ENCODE data around the gene GCA. TPM values are rescaled to one million over a fixed set of nuclear protein-coding genes. Genes with fewer than 3 reads are reported as not detected.

Gene GCA
- total RNA-seq, 1 donor from 2014 or later, result 11.3 TPM

DNA sequence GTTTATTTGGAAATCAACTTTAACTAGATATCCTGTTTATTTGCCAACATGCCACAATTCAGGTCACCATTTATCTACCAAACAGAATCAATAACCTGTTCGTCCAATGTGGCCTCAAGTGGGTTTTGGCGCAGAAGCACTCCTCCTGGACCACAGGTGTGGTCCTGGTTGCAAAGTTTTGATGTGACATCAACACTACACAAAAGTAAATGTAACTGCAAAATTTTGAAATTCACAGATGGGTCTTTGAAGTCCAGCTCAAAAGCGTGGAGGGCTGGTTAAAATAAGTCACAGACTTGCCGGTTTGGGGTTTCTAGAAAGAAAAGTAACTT lies 474 bp upstream of the GCA start:
- TF ChIP-seq, protein P1, sequence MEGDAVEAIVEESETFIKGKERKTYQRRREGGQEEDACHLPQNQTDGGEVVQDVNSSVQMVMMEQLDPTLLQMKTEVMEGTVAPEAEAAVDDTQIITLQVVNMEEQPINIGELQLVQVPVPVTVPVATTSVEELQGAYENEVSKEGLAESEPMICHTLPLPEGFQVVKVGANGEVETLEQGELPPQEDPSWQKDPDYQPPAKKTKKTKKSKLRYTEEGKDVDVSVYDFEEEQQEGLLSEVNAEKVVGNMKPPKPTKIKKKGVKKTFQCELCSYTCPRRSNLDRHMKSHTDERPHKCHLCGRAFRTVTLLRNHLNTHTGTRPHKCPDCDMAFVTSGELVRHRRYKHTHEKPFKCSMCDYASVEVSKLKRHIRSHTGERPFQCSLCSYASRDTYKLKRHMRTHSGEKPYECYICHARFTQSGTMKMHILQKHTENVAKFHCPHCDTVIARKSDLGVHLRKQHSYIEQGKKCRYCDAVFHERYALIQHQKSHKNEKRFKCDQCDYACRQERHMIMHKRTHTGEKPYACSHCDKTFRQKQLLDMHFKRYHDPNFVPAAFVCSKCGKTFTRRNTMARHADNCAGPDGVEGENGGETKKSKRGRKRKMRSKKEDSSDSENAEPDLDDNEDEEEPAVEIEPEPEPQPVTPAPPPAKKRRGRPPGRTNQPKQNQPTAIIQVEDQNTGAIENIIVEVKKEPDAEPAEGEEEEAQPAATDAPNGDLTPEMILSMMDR (conservative IDR thresholded peaks at IDR 0.05), result no peak
- Mint-ChIP-seq H3K27me3 (ENCODE audit: low read depth) (peaks cover 39% of the 10 kb centered on the region), H3K4me1 (peaks cover 13% of the 10 kb centered on the region), H3K36me3 (ENCODE audit: low read depth) (no peaks in the 10 kb centered on the region), H3K27ac (ENCODE audit: unreplicated experiment) (no peak overlapping the region), H3K9me3 (peaks cover 3% of the 10 kb centered on the region), H3K4me3 (peak overlapping the region; percentile 95)
- DNase-seq (ENCODE audit: low read depth, low spot score), result no peak

DNA sequence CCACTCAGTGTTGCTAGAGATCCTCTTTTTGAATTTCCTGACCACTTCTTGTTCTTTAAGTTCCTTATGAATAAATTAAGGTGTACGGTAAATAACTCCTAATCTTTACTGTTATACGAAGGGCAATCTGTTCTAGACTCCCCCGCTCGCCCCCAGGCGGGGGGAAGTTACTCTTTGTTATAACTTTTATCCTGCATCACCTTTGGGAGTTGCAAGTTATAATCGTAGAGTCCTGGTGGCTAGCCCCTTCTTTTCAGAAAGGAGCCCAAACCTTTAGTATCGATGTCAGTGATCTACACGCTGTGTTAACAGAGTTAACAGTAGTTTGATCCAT lies 652 bp downstream of the GCA start:
- Mint-ChIP-seq H3K4me3 (peak overlapping the region; percentile 95), H3K27ac (ENCODE audit: unreplicated experiment) (no peak overlapping the region), H3K27me3 (ENCODE audit: low read depth) (peaks cover 39% of the 10 kb centered on the region), H3K4me1 (peaks cover 13% of the 10 kb centered on the region), H3K9me3 (peaks cover 3% of the 10 kb centered on the region), H3K36me3 (ENCODE audit: low read depth) (no peaks in the 10 kb centered on the region)
- TF ChIP-seq, protein P1 (conservative IDR thresholded peaks at IDR 0.05), result no peak
- no peak for DNase-seq (ENCODE audit: low read depth, low spot score)

DNA sequence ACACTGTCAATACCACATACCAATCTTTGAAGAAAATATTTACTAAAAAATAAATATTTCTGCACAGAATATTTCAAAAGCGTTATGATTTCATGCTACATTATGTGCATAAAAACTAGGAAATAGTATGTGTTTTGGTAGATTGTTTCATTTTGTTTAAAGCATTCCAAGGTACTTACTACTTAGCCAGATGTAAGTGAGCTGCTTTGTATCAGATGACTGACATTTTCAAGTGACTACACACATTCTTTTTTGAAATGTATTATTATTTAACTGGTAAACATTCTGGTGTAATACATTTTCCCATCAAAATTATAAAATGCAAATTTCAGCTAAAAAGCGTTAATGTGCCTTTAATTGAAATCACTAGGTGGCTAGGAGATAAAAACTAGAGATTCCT lies 21.5 kb downstream of the GCA start:
- no peak overlapping the region for H3K27ac Mint-ChIP-seq (ENCODE audit: unreplicated experiment)
- no peak for DNase-seq (ENCODE audit: low read depth, low spot score)
- TF ChIP-seq, protein P1 (conservative IDR thresholded peaks at IDR 0.05), result no peak
- no peaks in the 10 kb centered on the region for H3K36me3 Mint-ChIP-seq (ENCODE audit: low read depth)
- no peaks in the 10 kb centered on the region for H3K4me1 Mint-ChIP-seq
- no peaks in the 10 kb centered on the region for H3K27me3 Mint-ChIP-seq (ENCODE audit: low read depth)
- H3K9me3 Mint-ChIP-seq, result no peaks in the 10 kb centered on the region
- H3K4me3 Mint-ChIP-seq, result no peak overlapping the region

DNA sequence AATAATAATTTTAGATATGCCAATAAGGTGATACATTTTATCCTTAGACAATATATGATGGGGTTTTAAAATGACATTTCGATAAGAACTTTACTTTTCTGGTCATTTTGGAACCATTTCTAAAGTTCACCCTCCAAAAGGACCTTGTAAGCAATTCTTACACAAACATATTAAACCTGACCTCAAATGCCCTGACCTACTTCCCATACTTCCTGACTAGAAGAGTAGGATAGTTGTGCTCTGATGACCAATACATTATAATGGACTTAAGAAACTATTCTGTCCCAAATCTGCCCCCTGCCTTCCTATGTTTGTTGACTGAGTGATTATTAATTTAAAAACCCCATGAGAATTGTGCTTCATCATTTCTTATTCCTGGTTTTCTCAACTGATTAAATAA lies 24.6 kb downstream of the GCA start:
- Mint-ChIP-seq H3K4me1 (no peaks in the 10 kb centered on the region), H3K36me3 (ENCODE audit: low read depth) (no peaks in the 10 kb centered on the region), H3K27me3 (ENCODE audit: low read depth) (no peaks in the 10 kb centered on the region), H3K4me3 (no peak overlapping the region), H3K9me3 (no peaks in the 10 kb centered on the region), H3K27ac (ENCODE audit: unreplicated experiment) (no peak overlapping the region)
- DNase-seq (ENCODE audit: low read depth, low spot score), result no peak
- TF ChIP-seq, protein P1 (conservative IDR thresholded peaks at IDR 0.05), result no peak

DNA sequence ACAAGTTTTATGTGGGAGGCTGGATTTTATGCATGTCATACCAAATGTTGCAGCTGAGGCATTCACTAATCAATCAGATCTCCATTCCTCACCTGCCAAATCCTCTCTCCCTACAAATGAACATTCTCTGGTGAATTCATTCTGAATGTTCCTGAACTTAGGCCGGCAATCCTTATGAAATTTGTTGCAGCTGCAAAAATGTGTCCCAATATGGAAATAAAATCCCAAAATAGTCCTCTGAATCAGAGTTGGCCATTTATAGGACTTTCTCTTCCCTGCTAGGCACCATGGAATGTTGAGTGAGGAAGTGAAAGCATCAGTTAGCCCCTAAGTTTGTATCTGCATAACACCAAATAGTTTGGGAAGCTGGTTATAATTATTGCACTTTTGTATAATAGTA lies 25.6 kb downstream of the GCA start:
- Mint-ChIP-seq H3K4me3 (no peak overlapping the region), H3K4me1 (no peaks in the 10 kb centered on the region), H3K27me3 (ENCODE audit: low read depth) (no peaks in the 10 kb centered on the region), H3K9me3 (no peaks in the 10 kb centered on the region), H3K27ac (ENCODE audit: unreplicated experiment) (no peak overlapping the region), H3K36me3 (ENCODE audit: low read depth) (no peaks in the 10 kb centered on the region)
- TF ChIP-seq, protein P1 (conservative IDR thresholded peaks at IDR 0.05), result no peak
- no peak for DNase-seq (ENCODE audit: low read depth, low spot score)

DNA sequence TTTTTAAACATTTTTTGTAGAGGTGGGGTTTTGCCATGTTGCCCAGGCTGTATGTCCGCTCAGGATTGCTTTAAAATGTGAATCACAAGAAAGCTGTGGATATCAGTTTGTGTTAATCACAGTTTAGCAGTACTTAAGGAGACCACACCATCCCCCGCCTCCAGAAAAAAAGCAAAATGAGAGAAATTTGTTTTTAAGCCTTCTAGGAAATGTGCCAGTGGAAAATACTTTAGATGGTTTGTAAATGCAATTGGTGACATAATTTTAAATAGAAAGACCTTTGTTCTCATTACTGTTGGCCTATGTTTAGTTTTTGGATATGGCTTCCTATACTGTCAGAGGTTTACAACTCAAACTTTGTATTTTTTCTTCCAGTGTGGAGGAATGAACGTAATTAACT lies 27.0 kb downstream of the GCA start:
- Mint-ChIP-seq H3K4me3 (no peak overlapping the region), H3K27ac (ENCODE audit: unreplicated experiment) (no peak overlapping the region), H3K36me3 (ENCODE audit: low read depth) (no peaks in the 10 kb centered on the region), H3K9me3 (no peaks in the 10 kb centered on the region), H3K4me1 (no peaks in the 10 kb centered on the region), H3K27me3 (ENCODE audit: low read depth) (no peaks in the 10 kb centered on the region)
- TF ChIP-seq, protein P1 (conservative IDR thresholded peaks at IDR 0.05), result no peak
- DNase-seq (ENCODE audit: low read depth, low spot score), result no peak
